HL-60/S4 (cell line): ENCODE results near the gene NOM1.

ENCODE experiments used
- in situ Hi-C: fragments of 300-500 bp; cut with MboI; formaldehyde crosslinking; loops from 2 replicates; pipeline ENCODE4 v1.14.3; 2022; ENCODE audit warnings: low sequenced_read_pairs

NOM1 gene

GRCh38 chr7:156979007-156979606 is 29.6 kb downstream of the NOM1 start:
- in situ Hi-C loops, result no loop called here

GRCh38 chr7:156979711-156980110 is 30.2 kb downstream of the NOM1 start:
- in situ Hi-C loops, result no loop called here

GRCh38 chr7:156984174-156984891 is 34.8 kb downstream of the NOM1 start:
- in situ Hi-C loops, result no loop called here

- in situ Hi-C loops, result no loop called here
Measured at GRCh38 chr7:156985101-156985992, 35.8 kb downstream of the NOM1 start.

DNA sequence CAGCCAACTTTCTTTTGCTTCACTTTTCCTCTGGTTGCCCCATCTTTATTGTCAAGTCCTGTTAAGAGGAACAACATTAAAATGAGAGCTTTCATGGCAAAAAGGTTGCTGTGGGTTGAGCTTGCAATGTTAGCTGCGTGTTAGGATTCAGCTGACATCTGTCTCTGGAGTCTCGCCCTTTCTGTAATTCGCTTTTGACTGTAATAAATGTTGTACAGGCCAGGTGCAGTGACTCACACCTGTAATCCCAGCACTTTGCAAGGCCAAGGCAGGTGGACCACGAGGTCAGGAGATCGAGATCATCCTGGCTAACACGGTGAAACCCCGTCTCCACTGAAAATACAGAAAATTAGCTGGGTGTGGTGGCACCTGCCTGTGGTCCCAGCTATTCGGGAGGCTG is 36.9 kb downstream of the NOM1 start:
- in situ Hi-C loops, result no loop called here

DNA sequence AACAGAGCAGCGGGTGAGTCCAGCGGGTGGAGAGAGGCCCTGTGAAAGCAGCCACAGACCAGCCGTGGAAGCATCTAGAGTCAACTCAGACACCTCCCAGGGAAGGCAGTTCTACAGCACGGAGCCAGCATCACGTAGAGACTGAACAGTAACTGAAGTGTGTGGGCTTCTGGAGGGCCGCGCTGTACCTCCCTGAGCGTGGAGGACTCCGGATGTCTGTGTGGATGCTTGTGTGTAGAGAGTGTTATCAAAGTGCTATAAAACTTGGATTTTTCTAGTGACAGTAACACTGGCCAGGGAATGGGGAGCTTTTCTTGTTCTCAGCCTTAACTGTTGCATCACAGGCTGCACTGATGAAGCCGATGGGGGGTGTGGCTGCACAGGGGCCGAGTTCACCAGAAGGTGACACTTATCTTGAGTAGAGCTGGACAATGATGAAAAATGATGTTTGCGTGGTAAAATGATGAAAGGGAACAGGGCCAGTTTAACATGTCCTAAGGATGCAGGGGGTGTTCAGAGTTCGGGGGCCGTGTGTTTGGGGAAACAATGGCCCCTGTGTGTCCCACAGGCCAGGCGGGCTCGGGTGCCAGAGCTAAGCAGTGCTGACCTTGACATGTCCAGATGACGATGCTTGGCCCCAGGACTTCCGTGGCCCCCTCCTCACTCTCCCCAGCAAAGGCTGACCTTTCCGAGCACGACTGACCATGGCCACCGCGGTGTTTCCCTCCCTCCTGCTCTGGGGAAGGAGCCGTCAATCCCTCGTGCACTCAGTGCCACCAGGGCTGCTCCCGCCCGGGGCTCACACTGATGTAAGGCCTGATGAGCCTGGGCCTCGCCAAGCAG is 39.1 kb downstream of the NOM1 start:
- in situ Hi-C loops, result no loop called here

DNA sequence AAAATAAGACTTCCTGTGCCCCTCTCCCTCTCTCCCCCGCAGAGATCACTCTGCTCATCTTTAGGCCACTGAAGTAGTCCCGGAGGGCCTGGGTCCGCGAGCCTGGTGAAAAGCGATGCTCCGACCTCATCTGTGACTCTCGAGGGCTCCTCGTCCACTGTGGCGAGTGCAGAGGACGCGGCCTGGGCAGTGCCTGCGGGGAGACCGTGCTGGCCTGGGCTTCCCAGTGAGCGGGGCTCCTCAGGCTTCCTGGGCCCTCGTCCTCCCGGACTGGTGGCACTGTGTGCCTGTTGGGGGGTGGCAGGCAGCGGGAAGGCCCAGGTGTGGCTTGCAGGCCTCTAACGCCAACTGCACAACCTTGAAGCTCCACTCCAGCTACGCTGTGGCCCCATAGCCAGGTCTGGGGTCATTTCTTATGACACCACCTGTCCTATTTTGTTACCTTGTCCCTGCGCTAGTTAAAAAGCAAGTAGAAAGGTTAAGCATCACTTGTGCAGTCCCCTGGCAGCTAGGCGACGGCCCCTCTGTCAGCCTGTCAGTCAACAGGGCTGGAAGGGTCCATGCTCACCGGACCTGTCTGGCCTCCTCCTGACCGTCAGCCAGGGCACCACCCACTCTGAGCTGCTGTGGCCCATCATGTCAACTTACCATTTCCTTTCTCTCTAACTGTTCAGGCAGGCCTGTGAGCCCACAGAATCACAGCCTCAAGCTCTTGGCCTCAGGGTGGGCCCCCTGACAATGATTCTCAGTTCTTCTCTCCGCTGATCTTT is 40.4 kb downstream of the NOM1 start:
- in situ Hi-C loops, result no loop called here

DNA sequence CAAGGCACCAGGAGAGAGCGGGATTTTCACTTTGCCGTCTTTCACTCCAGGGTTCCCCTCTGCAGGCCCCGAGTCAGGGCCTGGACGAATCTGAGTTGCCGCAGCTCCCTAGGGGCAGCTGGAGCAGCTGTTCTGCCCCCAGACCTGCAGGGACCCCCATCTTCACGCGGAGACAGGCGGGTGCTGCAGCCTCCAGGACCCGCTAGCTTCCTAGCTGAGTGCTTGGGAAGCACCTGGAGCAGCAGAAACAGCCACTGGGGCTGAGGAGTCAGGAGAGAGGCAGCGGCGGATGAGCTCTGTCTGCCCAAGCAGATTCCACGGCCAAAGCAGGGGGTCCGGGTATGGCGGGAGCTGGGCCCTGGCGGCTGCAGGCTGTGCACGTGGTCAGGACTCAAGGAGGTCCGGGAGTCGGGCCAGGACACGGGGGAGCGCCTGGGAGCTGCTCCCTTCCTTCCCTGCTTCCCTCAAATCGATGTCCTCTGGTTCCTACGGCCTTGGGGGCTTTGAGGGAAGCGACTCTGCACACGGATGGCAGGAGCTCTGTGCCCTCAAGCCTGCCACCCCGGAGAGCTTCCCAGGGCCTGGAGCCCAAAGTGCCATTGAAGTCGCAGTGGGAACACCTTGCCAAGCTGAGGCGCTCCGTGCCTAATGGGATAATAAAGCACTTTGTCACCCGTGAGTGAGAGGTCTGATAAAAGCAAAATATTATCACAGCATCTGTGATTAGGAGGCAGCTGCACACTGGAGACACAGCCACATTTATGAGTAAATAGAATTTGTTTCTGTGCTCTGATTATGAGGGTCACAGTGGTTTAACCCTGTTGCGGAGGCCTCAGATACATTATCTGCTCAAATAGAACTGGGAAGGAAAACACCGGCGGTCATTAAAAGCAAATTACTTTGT is 43.8 kb downstream of the NOM1 start:
- in situ Hi-C loops, result no loop called here

GRCh38 chr7:156993925-156994235 is 44.4 kb downstream of the NOM1 start:
- in situ Hi-C loops, result no loop called here

DNA sequence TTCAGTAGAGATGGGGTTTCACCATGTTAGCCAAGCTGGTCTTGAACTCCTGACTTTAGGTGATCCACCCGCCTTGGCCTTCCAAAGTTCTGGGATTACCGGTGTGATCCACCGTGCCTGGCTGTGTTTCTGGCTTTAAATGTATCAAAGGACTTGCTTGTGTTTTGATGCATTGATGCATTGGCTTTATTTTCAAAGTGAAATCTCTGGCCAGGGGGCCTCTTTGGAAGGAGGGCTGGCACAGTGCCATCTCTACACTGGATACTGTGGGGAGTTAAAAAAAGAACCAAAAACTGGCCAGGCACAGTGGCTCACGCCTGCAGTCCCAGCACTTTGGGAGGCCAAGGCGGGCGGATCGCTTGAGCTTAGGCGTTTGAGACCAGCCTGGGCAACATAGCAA is 44.9 kb downstream of the NOM1 start:
- in situ Hi-C loops, result no loop called here

DNA sequence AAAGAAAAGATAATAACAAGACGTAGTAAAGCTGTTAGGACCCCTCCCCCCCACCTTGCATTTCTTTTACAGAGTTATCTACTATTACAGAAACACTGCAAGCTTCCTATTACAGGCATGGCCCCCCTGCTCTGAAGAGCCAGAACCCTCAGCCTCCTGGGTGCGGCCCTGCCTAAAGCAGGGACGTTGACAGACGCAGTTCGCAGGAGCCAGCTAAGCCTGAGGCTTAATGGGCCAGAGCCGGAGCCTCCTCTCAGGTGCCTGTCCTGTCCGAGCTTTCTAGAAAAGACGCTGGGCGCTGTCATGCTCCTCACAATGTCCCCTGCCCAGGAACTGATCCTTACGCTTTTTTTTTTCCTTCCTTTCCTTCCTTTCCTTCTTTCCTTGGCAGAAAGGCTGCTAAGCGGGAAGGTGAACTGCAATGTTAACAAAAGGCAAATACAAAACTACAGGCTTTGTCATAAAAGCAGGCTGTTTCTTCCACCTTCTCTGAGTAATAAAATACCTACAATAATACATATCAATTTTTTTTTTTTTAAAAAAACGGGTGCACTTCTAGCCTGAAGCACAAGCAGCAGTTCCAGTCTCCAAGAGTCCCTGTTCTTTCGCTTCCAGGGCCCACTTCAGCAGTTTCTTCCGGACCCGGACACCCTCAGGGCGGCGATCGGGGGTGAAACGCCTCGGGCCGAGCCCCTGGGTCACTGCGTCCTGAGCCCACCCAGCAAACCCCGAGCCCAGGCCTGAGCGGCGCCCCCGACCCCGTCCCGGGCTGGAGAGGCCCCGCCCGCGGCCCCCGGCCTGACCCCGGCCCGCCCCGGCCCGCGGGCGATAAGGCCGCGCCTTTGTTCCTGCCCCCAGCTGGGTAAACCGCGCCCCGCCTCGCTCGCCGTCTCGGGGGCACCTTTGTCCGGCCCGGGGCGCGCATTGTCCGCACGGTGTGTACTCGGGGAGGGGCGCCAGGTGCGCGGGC is 49.8 kb downstream of the NOM1 start:
- in situ Hi-C loops, result no loop called here

DNA sequence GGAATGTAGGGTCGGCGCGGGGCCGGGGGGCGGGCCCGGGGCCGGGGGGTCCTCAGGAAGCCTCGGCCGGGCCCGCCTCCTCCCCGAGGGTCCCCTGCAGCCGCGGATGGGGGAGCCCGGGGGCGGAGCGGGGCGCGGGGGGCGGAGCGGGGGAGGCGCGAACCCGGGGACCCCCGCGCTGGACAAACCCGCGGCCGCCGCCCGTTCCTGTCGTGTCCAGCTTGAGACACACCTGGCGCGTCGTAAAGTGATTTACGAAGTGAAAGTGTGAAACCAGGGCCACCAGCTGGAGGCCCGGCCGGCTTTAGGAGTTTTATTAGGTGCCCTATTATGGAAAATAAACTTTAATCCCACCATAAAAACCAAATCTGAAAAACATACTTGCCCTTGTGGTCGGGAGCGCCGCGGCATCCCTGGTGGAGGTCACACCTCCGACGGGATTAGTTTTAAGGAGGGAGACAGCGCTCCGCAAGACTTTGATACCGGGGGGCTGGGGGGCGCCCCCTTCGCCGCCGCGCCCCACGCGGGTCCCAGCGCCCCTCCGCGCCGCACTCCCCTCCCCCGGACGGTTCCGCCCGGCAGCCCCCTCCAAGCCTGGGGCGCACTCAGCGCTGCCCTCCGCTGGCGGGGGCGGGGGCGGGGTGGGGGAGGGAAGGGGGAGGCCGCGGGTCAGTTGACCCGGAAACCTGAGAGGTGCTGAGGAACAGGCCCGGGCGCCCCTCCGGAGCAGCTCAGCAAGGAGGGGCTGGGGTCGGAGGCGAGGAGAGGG is 50.6 kb downstream of the NOM1 start:
- in situ Hi-C loops, result no loop called here

- in situ Hi-C loops, result no loop called here
Measured at GRCh38 chr7:157000741-157001653, 51.5 kb downstream of the NOM1 start.

GRCh38 chr7:157001920-157002818 is 52.7 kb downstream of the NOM1 start:
- in situ Hi-C loops, result no loop called here

DNA sequence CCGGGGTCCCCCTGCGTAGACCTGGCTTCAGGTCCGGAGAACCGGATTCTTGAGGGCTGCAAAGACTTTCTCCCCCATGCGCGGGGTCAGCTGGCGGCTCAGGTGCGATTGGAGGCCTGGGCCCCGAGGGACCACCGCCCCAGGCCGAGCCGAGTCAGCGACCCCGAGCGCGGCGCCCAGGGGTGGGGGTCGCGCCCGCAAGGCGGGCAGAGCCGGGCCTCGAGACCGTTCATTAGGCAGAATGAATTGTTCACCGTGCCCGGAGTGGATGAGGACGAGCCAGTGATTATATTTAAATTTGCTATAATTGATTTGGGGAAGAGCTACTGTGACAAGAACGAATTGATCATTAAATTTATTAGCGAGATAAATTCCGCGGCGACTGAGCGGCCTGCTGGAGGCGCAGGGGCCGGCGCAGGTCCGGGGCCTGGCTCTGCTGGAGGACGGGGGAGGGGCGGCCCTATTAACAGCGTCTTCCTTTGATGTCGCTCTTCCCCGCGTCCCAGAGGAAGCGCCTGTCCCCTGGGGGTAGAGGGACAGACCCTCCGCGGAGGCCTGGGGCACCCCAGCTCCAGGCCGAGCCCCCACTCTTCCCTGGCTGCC is 53.4 kb downstream of the NOM1 start:
- in situ Hi-C loops, result no loop called here
